HG02870 (cell line): ENCODE measurements around the gene GARNL3.

Source experiments
- ATAC-seq: cut with Tn5 transposase; IDR thresholded peaks from one replicate; pipeline ENCODE4 v1.9.1; 2021; ENCODE audit warnings: mild to moderate bottlenecking, moderate library complexity; ENCODE audit not compliant: unreplicated experiment

GARNL3 gene

DNA sequence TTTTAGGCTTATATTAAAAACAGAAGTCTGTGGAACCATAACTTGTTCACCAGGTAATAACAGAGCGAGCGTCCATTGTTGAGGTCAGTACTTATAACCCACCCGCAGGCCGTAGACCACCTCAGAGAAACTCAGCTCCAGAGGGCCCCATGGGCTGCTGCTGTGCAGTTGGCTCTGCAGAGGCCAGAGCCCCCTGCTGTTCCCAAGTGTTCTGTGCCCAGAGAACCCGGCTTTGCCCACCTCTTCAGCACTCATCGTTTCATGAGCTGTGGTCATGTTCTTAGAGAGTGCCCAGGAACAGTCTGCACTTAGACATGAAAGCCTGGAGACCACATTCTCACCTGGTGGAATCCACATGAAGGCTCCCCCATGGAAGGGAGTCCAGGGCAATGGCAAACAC lies 82.0 kb downstream of the GARNL3 start:
- ATAC-seq = no peak

DNA sequence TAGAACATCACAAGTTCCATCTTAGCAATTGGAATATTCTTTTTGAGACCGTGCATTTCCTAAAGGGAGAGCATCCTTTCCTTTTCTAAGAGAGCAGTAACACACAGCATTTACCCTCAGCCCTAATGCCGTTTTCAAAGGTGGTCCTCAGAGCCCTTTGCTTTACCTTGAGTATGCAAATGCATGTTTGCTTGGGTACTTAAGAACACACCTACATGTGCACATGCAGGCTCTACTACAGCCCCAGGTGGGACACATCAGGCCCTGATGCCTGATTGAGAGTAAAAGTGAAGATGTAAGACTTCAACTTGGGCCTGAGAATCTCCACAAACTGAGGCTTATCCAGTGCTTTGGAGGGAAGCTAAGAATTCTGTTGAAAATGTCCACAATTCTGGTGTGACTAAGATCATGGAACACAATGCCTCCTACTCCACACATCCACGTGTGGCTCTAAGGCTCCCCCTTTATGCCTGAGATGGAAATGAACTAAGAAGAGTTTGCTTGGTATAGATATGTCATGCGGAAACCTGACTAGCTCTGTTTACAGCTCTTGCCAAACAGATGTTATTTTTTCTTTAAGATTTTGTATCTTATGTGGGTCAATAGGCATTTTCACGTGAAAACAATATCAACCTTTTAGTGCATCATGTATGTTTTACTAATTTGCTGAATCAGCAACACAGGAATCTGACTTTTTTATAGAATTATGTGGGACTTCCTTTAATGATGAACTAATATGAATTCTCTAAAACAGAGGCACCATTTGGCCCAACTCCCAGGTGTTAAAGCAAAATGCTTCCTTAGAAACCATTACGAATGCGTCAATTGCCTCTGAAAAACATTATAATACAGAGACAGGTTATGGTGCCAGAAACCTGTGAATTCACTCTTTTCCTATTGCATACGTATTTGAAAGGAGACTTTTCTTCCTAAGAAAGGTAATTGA lies 83.5 kb downstream of the GARNL3 start:
- ATAC-seq = no peak

DNA sequence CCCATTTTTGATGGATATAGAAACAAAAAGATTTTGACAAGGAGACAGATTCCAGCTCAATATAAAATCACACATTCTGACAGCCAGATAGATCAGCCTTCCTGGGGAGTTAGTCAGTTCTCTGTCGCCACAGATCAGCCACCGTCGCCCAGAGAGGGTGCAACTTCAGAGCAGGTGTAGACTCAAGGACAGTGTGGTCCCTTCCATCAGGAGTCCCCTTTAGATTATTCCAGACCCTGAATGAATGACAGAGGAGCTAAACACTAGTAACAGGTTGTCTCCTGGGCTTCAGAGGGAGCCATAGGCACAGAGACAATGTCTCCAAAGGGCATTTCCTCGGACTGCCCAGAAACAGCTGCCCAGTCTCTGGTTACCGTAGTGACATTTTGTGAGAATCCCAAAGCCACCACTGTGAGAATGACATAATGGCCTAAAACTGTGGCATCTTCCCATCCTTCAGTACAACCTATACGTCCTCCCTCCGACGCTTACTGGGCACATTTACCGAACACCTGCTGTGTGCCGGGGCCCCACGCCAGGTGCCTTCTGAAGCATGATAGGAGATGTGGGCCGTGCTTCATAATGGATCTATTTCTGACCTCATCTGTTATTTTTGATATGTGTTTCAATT lies 85.0 kb downstream of the GARNL3 start:
- no peak for ATAC-seq

DNA sequence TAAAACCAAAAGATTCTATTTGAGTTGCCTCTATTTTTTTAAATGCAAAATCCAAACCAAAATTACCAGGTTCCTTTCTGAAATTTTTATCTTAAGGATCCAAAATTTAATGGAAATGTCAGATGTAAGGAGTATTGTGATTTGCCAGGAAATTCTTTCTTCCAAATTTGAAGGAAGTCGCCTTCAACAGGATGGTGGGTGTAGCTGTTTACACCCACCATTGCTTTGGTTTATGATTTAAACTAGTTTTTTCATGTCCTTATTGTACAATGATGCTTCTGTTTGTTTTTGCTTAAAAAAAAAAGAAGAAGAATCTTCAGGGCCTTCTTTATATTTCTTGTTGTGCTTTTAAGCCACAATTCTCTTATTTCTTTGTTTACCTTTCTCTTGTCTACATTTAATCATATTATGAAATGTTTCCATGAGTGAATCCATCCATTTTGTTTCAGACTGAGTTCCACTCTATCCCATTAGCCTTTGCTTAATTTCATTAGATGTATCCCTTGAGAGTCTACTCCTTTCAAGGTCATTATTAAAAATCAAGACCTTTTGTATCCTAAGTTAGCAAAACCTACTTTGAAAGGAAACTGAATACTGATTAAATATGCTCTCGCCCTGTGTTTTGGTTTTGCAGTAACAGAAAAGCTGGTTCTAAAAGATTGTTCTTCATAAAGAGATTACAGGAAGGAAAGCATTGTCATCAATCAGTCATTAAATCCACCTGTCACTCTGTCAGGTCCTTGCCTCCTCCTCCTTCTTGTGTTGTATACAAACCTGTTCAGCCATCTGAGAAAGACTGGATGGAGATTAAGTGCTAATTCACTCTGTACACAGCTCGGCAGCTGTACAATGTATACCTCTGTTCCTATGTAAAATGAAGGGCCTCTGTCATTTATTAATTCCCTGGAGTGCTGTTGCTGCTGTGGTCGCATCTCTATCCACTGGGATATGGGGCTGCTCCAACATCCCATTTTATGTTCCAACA lies 86.9 kb downstream of the GARNL3 start:
- ATAC-seq = no peak

DNA sequence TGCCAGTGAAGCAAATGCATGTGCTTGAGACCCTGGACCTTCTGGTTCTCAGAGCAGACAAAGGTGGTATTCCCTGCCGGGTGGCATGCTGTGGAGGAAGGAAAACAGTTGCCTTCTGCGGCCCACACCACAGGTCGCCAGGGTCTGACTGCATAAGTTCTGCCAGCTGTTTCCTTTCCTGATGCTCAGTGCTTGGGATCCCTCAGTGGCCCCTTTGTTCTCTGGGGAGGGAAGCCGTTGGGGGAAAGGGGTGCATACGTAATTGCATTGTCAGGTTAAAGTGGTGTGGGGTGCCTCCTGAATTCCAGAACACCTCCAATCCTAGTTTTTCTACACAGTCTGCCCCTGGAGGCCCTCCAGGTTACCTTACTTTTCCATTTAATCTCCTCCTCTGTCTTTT lies 89.3 kb downstream of the GARNL3 start:
- ATAC-seq = no peak

DNA sequence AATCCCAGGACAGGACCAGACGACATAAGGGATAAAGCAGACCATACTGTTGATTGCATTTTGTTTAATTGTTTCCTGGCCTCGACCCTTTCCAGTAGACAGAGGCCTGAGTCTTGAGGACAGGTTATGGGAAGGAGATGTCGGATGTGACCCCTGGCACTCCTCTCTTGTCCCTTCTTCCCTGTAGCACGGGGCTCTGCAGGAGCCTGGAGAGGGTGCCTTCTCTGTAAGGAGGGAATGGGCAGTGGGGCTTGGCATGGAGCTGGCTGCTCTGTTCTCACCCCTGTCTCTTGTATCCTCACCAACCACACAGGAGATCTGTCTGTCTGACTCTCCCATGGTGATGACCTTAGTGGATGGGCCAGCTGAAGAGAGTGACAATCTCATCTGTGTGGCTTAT lies 92.3 kb downstream of the GARNL3 start:
- ATAC-seq = no peak

DNA sequence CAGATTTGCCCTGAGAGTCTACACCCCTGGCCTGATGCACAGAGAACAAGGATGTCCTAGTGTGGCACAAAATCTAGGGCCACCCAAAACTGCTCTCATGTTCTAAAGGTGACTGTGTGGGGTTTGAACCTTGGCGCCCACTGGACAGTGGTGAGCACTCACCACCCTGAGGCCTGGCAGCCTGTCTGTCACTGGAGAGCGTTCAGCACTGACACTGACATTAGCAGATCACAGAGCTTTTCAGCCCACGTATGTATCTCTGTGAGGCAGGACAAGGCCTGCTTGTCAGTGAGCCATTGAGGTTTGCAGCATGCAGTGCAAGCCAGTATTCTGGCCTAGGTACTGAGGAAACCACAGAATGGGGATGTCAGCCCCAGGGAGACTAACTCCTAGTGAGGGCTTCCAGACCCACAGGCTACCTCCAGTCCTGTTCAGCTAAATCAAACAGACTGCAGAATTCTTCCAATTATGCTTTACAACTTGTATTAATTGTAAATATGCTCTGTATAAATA lies 93.5 kb downstream of the GARNL3 start:
- no peak for ATAC-seq

DNA sequence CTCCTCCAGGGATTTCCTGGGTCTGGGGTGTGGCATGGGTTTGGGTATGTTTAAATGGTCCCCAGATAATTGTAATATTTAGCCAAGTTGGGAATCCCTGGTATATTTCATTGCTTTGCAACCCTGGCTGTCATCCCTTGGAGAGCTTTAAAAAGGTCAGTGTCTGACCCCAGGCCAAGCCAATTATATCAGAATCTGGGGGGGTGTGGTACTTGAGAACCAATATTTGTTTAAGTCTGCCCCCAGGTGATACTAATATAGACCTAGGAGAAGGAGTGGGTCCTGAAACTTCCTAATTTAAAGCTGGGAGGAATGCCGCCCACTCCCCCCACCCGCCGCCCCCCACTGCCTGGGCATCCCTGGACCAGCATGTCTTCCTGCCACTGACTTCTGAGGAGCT lies 94.2 kb downstream of the GARNL3 start:
- ATAC-seq = no peak

DNA sequence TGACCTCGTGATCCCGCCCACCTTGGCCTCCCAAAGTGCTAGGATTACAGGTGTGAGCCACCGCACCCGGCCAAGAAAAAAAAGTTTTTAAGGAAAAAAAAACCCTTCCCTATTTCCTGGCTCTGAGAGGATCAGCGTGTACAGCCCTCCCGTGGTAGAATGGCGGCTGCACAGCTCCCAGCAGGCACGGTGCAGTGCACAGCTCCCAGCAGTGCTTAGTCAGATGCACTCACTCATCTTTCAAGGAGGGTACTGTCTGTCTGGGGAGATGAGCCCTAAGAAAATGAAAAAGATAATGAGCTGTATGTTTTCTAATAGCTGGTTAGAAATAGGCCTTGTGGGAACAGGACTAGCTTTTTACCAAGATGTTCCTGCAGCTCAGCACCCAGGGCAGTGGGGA lies 95.7 kb downstream of the GARNL3 start:
- ATAC-seq = no peak

DNA sequence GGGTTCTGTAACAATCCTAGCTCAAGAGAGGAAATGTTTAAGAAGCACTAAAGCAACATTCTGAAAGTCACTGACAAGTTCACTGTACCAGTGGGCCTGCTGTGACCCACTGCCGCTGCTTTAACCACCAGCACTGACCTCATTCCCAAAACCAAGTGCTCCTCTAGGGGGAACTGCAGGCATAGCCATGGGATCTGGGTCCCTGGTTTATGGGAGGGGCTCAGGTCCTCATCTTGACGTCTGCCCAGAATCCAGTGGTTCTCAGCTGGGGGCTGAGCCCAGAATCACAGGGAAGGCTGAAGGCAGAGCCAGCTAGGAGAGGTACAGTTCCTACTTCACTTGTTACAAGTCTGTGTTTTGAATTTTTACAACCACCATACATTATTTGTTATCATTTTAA lies 96.3 kb downstream of the GARNL3 start:
- no peak for ATAC-seq

DNA sequence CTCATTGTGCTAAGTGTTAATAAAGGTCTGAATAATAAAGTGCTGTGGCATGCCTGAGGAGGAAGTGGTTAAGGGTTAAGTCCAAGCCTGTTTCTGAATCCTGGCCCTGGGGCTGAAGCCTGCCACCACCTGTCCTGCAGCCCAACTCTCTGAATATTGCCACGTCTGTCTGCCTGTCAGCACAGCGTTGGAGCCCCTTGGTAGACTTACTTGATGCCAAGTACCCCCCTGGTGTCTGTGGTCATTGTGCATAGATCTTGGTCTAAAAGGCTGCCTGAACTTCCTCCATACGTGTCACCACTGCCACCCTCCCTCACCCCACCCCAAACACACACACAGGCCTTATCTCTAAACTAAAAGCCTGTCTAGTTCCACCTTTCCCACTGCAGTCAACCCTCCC lies 97.0 kb downstream of the GARNL3 start:
- ATAC-seq = no peak

DNA sequence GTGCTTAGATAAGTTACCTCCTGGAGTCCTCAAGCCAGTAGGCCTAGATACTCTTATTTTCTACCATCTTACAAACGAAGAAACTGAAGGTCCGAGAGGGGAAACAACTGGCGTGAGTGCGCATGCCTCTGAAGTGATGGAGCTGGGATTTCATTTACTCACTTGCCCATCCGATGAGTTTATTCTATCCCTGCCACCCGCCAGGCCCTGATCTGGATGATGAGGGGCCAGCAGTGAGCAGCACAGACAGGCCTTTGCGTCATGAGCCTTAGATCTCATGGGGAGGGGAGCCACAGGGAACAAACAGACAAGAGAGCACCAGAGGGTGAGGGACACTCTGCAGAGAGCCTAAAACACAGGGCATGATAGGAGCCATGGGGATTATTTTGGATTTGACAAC lies 98.3 kb downstream of the GARNL3 start:
- ATAC-seq = no peak

DNA sequence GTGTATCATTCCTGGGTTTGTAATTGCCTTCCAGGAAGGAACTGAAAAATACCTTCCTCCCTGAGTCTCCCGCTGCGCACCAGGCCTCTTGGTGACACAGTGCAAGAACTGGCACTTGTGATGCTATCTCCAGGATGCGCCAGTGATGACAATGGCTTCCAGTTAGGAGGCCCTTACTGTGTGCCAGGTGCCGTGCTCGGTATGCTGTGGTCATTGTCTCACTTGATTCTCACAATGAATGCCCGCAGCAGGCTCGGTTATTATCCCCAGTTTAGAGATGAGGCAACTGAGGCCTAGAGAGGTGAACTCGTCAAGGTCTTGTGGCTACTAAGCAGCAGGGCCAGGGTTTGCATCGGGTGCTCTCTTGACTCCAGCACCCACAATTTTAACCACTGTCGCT lies 100.9 kb downstream of the GARNL3 start:
- no peak for ATAC-seq

DNA sequence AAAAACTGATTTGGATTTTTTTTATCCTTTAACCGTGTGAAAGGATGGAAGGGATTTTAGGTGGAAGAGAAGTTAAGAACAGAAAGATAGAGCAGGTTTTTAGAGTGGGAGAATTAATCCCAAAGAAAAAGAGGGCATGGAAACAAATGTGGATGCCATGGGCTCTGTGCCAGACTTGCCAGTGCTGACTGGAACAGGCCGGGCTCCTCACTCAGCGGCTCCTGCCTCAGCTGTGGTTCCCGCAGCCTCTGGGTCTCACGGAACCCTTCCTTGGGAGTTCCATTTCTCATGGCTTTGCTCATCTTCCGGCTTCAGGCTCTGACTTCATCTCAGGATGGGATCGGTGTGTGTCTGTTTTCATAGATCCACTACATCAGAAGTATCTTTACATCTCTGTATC lies 102.0 kb downstream of the GARNL3 start:
- no peak for ATAC-seq

DNA sequence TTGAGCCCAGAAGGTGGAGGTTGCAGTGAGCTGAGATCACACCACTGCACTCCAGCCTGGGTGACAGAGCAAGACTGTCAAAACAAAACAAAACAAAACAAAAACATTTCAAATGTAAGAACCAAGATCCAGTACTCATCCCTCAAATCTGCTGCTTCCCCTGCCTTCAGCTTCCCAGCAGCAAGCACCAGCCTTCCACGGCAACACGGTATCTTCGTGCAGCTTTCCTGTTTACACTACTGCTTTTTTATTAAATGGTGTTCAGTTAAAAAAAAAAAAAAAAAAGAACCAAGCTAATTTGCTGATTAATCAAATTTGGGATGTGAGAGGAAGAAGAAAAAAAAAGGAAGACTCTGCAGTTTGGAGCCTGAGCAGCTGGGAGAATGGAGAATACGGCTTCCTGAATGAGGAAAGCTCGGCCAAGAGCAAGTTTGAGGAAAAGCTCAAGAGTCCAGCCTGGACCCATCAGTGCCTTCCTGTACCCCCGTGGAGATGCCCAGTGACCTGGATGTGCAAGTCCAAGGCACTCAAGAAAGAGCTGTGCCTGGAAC lies 104.4 kb downstream of the GARNL3 start:
- no peak for ATAC-seq

DNA sequence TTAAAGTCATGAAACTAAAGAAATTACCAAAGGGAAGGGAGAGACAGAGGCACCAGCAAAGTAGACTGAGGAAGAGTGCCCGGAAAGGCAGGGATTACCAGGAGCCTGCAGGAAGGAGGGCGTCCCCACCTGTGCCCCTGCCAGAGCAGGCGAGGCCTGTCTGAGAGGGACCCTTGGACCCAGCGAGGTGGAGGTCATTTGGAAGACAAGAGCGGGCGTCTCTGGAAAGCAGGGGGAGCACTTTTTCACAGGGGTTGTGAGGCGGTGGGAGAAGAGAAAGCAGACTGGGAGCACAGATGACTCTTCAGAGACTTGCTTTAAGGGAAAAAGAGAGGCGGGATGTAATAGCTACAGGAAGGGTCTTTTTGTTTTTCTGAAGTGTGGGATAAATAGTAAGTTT lies 104.9 kb downstream of the GARNL3 start:
- no peak for ATAC-seq

DNA sequence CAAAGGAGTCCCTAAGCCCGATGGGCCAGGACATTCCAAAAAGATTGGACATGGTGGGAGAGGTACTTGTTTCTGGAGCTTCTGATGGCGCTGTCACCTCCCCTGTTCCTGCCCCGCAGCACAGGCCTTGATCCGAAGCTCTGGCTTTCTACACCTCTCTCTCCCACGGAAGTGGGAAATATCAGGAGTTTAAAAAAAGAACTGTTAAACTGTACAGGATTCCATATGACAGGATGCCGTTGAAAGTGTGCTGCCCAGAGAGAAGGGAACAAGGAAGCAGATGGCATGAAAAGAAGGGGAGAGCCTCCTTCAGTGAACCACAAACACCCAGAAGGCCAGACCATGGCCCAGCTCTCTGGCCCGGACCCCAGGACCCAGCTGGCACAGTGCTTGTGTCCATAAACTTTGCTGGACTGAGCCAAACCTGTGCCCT lies 105.6 kb downstream of the GARNL3 start:
- no peak for ATAC-seq

DNA sequence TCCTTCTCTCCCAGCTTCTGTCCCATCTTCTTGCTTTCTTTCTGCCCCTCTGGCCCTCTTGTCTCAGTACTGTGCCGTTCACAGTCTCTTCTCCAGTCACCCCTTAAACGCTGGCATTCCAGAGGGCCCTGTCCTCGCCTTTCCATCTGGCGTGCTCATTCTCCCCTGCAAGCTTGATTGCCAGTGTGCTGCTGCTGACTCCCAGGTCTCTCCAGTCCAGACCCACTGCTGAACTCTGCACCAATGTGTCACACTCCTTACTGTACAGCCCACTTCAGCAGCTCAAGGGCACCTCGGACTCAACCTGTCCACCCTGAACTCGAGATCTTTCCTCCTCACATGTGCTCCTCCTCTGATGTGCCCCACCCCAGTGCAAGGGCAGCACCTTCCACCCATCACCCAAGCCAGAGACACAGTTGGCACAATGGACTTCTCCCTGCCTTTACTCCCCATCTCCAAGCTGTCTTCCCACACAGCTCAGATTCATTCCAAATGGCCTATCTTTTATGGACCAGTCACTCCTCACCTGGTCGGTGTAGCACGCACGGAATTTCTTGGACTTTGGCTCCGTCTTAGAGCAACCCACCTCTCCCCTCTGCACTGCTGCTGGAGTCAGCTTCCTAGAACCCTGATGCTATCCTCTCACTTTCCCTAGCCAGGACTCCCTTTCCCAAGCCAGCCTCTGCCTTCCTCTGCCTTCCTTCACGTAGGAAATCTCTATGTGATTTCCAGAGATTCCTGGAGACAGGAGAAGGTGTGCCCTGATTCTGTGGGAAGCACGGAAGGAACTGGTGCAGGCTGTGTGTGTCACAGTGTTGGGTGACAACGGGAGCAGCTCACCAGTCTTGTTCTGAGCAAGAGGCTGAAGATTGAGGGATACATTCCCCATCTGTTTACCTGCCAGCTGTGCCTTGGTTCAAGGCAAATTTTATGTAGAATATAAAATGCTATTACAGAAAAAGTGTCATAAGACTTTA lies 106.4 kb downstream of the GARNL3 start:
- ATAC-seq = no peak

DNA sequence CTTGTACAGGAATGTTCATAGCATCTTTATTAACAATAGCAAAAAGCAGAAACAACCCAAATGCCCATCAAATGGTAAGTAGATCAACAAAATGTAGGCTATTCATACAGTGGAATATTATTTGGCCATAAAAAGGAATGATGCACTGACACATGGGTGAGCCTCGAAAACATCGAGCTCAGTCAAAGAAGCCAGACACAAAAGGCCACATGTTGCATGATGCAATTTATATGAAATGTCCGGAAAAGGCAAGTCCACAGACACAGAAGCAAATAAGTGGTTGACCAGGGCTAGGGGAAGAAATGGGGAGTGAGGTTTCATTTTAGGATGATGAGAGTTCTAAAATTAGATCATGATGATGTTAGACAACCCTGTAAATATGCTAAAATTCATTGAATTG lies 115.9 kb downstream of the GARNL3 start:
- ATAC-seq = no peak

DNA sequence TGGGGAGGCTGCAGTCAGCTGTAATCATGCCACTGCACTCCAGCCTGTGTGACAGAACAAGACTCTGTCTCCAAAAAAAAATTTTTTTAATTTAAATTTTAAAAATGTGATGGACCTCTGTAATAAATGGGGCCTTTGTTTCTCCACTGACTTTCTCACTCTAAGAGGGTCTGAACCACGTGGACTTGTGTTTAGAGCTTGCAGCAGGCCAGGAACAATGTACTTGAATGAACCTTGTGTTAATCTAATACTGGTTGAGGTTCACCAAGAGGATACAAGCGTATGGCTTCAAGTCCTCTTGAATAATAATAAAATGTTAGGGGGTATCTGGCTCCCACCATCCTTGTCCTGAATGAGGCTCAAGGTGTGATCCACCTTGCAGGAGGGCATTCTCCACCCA lies 118.0 kb downstream of the GARNL3 start:
- no peak for ATAC-seq
